CD4-positive, alpha-beta T cell treated with Interleukin-6 at 100 ng/mL for 8 hours (primary cell): ENCODE results near the gene DNASE1L3.
"Not testable (repeated sequence)": the region's sequence is repeated elsewhere in the genome, so short reads cannot be mapped to it uniquely, and the experiment has no call there.

ENCODE experiments used
- DNase-seq: peaks from one replicate; pipeline ENCODE4 v3.0.0-alpha.2; 2020; ENCODE audit warnings: mixed read lengths, low spot score

Gene DNASE1L3

GRCh38 chr3:58201451-58201850, 9.3 kb downstream of the DNASE1L3 start:
- DNase-seq: not testable (repeated sequence)

DNA sequence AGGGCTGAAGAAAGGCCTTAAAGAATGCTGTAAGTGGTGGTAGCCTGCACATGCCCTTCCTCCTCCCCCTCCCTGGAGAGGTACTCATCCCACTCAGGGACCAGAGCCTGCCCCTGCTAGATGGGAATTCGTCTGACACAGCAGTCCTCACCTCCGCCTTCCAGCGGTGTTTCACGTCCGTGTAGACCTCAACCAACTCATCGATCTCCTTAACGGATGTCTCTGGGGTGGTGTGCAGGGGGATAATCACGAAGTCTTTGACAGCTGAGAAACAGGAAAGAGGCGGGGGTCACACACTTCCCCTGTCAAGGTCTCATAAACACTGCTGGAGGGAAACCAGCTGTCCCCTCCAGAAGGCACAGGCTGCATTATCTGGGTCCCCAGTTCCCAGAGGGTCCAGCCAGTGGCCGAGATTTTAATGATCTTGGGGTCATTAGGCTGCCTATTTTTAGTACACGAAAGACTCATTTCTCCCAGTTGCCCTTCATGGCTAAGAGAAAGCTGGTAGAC, 9.9 kb downstream of the DNASE1L3 start:
- DNase-seq: no peak

- no peak for DNase-seq
Measured at GRCh38 chr3:58200121-58200709, 10.6 kb downstream of the DNASE1L3 start.

DNA sequence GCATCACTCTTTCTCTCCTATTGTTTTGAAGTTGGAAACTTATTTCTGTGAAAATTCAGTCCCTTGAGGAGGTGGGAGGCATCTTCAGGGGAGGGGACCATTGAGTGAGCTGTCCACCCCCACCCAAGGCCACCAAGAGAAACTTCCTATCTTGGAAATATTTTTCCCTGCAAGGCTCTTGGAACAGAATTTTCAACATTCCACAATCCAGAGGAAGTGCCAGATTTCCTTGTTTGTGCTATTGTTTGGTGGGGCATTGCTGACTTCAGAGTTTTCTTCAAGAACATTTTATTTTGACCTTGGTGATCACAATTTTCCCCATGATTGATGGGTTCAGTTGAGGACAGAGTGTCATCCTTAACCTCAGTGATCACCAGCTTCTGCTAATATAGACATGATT, 12.0 kb downstream of the DNASE1L3 start:
- DNase-seq: no peak

DNA sequence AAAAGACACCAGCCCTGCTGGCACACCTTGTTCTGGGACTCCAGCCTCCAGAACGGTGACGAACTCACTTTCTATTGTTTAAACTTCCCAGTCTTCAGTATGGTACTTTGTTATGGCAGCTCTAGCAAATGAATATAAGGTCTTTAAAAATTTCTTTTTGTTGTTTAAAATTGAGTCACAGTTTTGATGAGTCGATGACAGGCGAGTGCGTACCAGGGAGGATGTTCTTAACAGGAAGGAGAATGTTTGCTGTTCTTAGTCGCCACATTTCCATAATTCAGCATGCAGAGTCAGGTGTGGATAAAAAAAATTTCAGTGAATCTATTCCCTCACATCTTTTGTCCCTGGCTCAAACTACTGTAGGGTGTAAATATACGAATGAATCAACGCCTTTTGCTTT, 12.4 kb downstream of the DNASE1L3 start:
- no peak for DNase-seq

DNA sequence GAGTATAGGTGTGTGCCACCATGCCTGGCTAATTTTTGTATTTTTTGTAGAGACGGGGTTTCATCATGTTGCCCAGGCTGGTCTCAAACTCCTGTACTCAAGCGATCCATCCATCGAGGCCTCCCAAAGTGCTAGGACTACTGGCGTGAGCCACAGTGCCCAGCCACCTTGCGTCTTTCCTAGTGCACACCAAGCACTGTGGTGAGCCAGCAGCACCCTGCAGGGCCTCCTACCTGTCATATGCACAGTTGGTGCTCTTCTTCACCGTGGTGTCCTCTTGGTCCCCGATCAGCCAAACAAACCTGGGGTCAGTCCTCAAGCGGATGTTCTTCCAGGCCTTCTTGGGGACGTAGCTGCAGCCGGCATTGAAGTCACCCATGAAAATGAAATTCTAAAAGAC, 13.2 kb downstream of the DNASE1L3 start:
- DNase-seq: no peak

- DNase-seq: no peak
Measured at GRCh38 chr3:58193682-58194407, 16.9 kb downstream of the DNASE1L3 start.

GRCh38 chr3:58192069-58192468, 18.7 kb downstream of the DNASE1L3 start:
- DNase-seq: no peak

- DNase-seq: no peak
Measured at GRCh38 chr3:58191361-58191991, 19.3 kb downstream of the DNASE1L3 start.

GRCh38 chr3:58190882-58191281, 19.9 kb downstream of the DNASE1L3 start:
- DNase-seq: no peak

- no peak for DNase-seq
Measured at GRCh38 chr3:58190291-58190690, 20.5 kb downstream of the DNASE1L3 start.

DNA sequence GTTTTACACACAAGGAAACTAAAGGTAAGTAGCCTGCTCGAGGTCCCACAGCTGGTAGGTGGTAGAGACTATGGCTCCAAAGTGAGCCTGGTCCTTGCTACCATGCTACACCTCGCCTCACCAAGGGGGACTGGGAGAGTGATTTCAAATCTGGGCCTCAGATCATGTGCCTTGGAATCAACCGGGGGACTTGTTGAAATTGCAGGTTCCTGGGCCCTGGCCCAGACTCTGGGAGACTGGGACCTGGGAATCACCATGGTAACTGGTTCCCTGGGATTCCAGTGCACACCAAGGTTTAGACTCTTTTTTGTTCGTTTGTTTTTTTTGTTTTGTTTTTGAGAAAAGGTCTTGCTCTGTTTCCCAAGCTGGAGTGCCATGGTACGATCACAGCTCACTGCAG, 21.1 kb downstream of the DNASE1L3 start:
- no peak for DNase-seq

- no peak for DNase-seq
Measured at GRCh38 chr3:58188921-58189451, 21.8 kb downstream of the DNASE1L3 start.

- DNase-seq: no peak
Measured at GRCh38 chr3:58188173-58188564, 22.6 kb downstream of the DNASE1L3 start.

DNA sequence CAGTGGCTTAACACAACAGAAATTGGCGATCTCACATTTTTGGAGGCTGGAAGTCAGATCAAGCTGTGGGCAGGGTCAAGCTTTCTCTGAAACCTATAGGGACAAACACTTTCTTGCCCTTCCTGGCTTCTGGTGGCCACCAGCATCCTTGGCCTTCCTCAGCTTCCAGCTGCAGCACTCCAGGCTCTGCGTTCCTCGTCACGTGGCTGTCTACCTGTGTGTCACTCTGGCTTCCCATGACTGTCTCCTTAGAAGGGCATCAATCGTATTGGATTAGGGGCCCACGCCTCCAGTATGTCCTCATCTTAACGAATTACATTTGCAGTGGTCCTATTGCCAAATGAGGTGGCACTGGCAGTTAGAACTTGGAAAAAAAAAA, 25.8 kb downstream of the DNASE1L3 start:
- no peak for DNase-seq

GRCh38 chr3:58184309-58184981, 26.3 kb downstream of the DNASE1L3 start:
- DNase-seq: no peak

DNA sequence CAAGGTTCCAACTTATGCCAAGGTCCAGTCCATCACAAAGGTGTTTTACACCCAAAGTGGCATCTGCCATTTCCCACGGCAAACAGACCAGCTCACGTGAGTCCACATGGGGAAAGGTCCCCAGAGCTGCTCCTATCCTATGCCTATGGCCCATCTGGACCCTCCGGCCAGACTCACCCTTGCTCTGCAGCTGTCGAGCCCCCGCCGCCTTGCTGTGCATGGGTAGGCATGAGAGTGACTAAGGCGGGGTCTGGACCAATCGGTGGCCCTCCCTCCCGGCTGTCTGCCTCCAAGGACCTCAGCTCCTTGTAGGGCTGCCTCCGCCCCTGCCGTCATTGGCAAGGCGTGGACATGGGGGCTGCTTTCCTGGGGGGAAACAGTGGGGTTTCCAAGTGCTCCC, 26.9 kb downstream of the DNASE1L3 start:
- DNase-seq: no peak

DNA sequence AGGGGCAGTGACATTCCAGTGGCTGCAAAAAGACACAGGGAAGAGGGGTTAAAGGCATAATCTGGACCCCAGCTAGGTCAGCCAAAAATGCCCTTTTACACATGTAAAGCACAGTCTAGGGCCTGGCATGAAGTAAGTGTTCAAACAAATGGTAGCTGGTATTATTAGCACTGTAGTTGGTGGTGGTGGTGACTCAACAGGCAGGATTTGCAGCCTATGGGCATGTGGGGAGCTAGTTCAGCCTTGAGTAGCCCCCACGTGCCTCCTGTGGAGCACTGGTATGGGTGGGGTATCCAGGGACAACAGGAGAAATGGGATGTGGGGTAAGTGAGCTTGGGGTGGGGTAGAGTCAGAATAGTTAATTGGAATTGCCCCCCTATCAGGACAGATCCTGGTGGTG, 27.6 kb downstream of the DNASE1L3 start:
- DNase-seq: no peak

GRCh38 chr3:58180940-58181587, 29.7 kb downstream of the DNASE1L3 start:
- no peak for DNase-seq

- no peak for DNase-seq
Measured at GRCh38 chr3:58180099-58180880, 30.5 kb downstream of the DNASE1L3 start.
